Measurements from ENCODE around the gene HSPA12A.

HSPA12A gene

GRCh38 chr10:116621476-116621875 is 120.9 kb downstream of the HSPA12A start:
- no peak for DNase-seq
